ENCODE results near the gene MRPL21. TPM values are rescaled to one million over a fixed set of nuclear protein-coding genes. Genes with fewer than 3 reads are reported as not detected.
A peak's percentile ranks its signal among the peaks of the same experiment; 100 is the strongest.

MRPL21 gene
- total and polyA plus RNA-seq, 2 of the 13 experiments (the other 11 are each of a cell fraction or from before 2014, with no cell fraction given), result 61.5 to 100 TPM

DNA sequence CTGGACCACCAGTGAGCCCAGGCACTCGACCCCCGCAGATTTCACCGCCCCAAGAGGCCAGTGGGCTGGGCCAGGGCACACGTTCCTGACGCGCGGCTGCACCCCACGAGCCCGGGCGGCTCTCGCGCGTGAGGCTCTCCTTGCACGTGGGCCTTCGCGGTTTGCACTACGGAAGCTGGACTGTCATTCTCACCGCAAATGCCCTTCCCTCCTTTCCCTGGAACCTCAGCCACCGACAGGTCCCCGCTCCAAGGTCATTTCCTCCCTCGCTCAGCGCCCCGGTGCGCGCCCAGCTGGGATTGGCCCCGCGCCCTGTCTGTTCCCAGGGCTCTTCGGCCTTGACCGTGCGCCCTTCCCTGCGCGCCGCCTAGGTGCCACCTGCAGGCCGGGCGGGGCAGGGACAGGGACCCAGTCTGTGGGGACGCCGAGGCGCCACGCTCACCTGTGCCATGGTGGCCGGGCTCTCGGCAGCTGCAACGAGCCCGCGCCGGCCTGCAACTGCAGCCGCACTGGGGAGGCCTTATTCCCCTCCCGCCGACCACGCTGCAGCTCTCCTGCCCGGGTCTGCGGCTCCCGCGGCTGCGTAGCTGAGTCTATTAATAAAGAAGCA is 59.8 kb downstream of the MRPL21 start (continued):
- TF ChIP-seq ZNF614 (CRISPR knock-in tag; IDR thresholded peaks at IDR 0.05; ENCODE audit: borderline replicate concordance) (no peak), SMARCE1 (IDR thresholded peaks at IDR 0.05; ENCODE audit: borderline replicate concordance) (no peak), MEF2D (CRISPR knock-in tag; IDR thresholded peaks at IDR 0.05) (peak; percentile 59; the same call in 1 of the 2 replicates), MAFF (IDR thresholded peaks at IDR 0.05; ENCODE audit: low read depth, low read length) (no peak), ZNF564 (CRISPR knock-in tag; IDR thresholded peaks at IDR 0.05) (peak; percentile 74; the same call in 1 of the 2 replicates), POLR2AphosphoS2 (IDR thresholded peaks at IDR 0.05; ENCODE audit: low read depth, low read length) (no peak), KDM4B (CRISPR knock-in tag; IDR thresholded peaks at IDR 0.05) (no peak; the same call in 1 of the 2 replicates), HOXA3 (CRISPR knock-in tag; IDR thresholded peaks at IDR 0.05) (peak; percentile 94), SRSF4 (IDR thresholded peaks at IDR 0.05; ENCODE audit: low read depth, low read length, poor library complexity, severe bottlenecking) (no peak), THAP11 (CRISPR knock-in tag; IDR thresholded peaks at IDR 0.05) (peak; percentile 66; the same call in 1 of the 2 replicates), ZNF737 (CRISPR knock-in tag; IDR thresholded peaks at IDR 0.05; ENCODE audit: borderline replicate concordance) (no peak), MIXL1 (CRISPR knock-in tag; IDR thresholded peaks at IDR 0.05) (peak; percentile 66), RFX5 (IDR thresholded peaks at IDR 0.05; ENCODE audit: low read depth, low read length) (no peak), MXD4 (CRISPR knock-in tag; IDR thresholded peaks at IDR 0.05) (no peak), ZBTB38 (CRISPR knock-in tag; IDR thresholded peaks at IDR 0.05) (peak; percentile 93), FOXA1 (IDR thresholded peaks at IDR 0.05) (no peak), FOXA1 (CRISPR knock-in tag; IDR thresholded peaks at IDR 0.05) (peak; percentile 26; the same call in 1 of the 2 replicates), ZNF569 (CRISPR knock-in tag; IDR thresholded peaks at IDR 0.05; ENCODE audit: borderline replicate concordance) (no peak), ATRX (CRISPR knock-in tag; IDR thresholded peaks at IDR 0.05; ENCODE audit: borderline replicate concordance) (no peak), SALL1 (CRISPR knock-in tag; IDR thresholded peaks at IDR 0.05) (peak; percentile 95)
- TF ChIP-seq, protein P1, sequence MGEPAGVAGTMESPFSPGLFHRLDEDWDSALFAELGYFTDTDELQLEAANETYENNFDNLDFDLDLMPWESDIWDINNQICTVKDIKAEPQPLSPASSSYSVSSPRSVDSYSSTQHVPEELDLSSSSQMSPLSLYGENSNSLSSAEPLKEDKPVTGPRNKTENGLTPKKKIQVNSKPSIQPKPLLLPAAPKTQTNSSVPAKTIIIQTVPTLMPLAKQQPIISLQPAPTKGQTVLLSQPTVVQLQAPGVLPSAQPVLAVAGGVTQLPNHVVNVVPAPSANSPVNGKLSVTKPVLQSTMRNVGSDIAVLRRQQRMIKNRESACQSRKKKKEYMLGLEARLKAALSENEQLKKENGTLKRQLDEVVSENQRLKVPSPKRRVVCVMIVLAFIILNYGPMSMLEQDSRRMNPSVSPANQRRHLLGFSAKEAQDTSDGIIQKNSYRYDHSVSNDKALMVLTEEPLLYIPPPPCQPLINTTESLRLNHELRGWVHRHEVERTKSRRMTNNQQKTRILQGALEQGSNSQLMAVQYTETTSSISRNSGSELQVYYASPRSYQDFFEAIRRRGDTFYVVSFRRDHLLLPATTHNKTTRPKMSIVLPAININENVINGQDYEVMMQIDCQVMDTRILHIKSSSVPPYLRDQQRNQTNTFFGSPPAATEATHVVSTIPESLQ (CRISPR knock-in tag; conservative IDR thresholded peaks at IDR 0.05), result no peak
- TF ChIP-seq, protein P2, sequence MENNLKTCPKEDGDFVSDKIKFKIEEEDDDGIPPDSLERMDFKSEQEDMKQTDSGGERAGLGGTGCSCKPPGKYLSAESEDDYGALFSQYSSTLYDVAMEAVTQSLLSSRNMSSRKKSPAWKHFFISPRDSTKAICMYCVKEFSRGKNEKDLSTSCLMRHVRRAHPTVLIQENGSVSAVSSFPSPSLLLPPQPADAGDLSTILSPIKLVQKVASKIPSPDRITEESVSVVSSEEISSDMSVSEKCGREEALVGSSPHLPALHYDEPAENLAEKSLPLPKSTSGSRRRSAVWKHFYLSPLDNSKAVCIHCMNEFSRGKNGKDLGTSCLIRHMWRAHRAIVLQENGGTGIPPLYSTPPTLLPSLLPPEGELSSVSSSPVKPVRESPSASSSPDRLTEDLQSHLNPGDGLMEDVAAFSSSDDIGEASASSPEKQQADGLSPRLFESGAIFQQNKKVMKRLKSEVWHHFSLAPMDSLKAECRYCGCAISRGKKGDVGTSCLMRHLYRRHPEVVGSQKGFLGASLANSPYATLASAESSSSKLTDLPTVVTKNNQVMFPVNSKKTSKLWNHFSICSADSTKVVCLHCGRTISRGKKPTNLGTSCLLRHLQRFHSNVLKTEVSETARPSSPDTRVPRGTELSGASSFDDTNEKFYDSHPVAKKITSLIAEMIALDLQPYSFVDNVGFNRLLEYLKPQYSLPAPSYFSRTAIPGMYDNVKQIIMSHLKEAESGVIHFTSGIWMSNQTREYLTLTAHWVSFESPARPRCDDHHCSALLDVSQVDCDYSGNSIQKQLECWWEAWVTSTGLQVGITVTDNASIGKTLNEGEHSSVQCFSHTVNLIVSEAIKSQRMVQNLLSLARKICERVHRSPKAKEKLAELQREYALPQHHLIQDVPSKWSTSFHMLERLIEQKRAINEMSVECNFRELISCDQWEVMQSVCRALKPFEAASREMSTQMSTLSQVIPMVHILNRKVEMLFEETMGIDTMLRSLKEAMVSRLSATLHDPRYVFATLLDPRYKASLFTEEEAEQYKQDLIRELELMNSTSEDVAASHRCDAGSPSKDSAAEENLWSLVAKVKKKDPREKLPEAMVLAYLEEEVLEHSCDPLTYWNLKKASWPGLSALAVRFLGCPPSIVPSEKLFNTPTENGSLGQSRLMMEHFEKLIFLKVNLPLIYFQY (CRISPR knock-in tag; IDR thresholded peaks at IDR 0.05; ENCODE audit: borderline replicate concordance), result no peak
- TF ChIP-seq, protein P3, sequence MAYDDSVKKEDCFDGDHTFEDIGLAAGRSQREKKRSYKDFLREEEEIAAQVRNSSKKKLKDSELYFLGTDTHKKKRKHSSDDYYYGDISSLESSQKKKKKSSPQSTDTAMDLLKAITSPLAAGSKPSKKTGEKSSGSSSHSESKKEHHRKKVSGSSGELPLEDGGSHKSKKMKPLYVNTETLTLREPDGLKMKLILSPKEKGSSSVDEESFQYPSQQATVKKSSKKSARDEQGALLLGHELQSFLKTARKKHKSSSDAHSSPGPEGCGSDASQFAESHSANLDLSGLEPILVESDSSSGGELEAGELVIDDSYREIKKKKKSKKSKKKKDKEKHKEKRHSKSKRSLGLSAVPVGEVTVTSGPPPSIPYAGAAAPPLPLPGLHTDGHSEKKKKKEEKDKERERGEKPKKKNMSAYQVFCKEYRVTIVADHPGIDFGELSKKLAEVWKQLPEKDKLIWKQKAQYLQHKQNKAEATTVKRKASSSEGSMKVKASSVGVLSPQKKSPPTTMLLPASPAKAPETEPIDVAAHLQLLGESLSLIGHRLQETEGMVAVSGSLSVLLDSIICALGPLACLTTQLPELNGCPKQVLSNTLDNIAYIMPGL (CRISPR knock-in tag; IDR thresholded peaks at IDR 0.05; ENCODE audit: borderline replicate concordance in 1 of 2, low read depth in 1 of 2), result peak; percentile 68 to 71; a peak in 3 of 4 replicates
- TF ChIP-seq, protein P4, sequence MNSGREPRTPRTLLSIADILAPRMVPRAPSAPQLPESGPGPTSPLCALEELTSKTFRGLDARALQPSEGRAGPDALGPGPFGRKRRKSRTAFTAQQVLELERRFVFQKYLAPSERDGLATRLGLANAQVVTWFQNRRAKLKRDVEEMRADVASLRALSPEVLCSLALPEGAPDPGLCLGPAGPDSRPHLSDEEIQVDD (CRISPR knock-in tag; IDR thresholded peaks at IDR 0.05; ENCODE audit: borderline replicate concordance), result peak; percentile 41; the same call in 1 of the 2 replicates

Measured in HepG2 (cell line).